NT2/D1 (cell line): ENCODE measurements around the gene PTAR1.

Experiments
- DNase-seq: peaks from one replicate; pipeline ENCODE4 v3.0.0-alpha.2; 2011; ENCODE audit warnings: low read depth, low spot score
- H3K27me3 ChIP-seq: 2 replicates; pipeline ENCODE4 v1.6.0; 2011; ENCODE audit warnings: mild to moderate bottlenecking; ENCODE audit not compliant: insufficient read length, insufficient read depth
- H3K36me3 ChIP-seq: 2 replicates; pipeline ENCODE4 v1.6.1; 2011; ENCODE audit warnings: mild to moderate bottlenecking, low read length, mixed read lengths; ENCODE audit not compliant: insufficient read depth, insufficient read length
- H3K4me1 ChIP-seq: 2 replicates; pipeline ENCODE4 v1.5.1; 2011; ENCODE audit not compliant: insufficient read depth, insufficient read length
- H3K4me3 ChIP-seq: 2 replicates; pipeline ENCODE4 v1.5.1; 2011; ENCODE audit warnings: low read depth; ENCODE audit not compliant: insufficient read length
- H3K9ac ChIP-seq: 2 replicates; pipeline ENCODE4 v1.6.0; 2011; ENCODE audit warnings: low read depth; ENCODE audit not compliant: insufficient read length
- H3K9me3 ChIP-seq: 2 replicates; pipeline ENCODE4 v1.5.1; 2011; ENCODE audit warnings: mild to moderate bottlenecking, low read length; ENCODE audit not compliant: insufficient read depth
- SUZ12 ChIP-seq: IDR thresholded peaks from 2 replicates; pipeline ENCODE4 v1.6.1; 2011; ENCODE audit not compliant: insufficient read length, insufficient read depth; ENCODE audit errors: extremely low read depth
- YY1 ChIP-seq: IDR thresholded peaks from 2 replicates; pipeline ENCODE4 v1.6.1; 2011; ENCODE audit not compliant: insufficient read length, insufficient read depth
- ZNF274 ChIP-seq: IDR thresholded peaks from 2 replicates; pipeline ENCODE4 v1.6.1; 2011; ENCODE audit warnings: mild to moderate bottlenecking, low read depth, low read length

Gene PTAR1

DNA sequence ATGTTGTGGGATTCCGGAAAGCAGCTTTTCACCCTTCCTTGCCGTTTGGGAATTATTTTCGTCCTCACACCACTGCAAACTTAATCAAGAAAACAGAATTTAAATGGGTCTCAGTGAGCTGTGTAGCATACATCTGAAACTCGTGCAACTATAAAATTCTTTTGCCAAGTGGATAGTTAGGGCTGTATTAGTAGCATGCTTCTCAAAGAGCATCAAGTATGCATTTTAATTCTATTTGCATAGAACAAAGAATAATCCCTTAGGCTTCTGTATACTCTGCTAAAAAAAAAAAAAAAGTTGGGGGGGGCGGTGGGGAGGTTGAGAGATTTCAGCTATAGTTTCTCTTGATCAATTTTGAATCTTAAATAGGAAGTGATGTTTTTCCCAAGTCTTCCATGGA, 75.9 kb downstream of the PTAR1 start:
- TF ChIP-seq ZNF274 (no peak), YY1 (no peak), SUZ12 (no peak)
- no peaks in the 10 kb centered on the region for H3K36me3 ChIP-seq
- no peaks in the 10 kb centered on the region for H3K27me3 ChIP-seq
- H3K4me1 ChIP-seq: no peaks in the 10 kb centered on the region
- no peak overlapping the region for H3K4me3 ChIP-seq
- H3K9ac ChIP-seq: no peak overlapping the region
- H3K9me3 ChIP-seq: no peaks in the 10 kb centered on the region
- no peak for DNase-seq

DNA sequence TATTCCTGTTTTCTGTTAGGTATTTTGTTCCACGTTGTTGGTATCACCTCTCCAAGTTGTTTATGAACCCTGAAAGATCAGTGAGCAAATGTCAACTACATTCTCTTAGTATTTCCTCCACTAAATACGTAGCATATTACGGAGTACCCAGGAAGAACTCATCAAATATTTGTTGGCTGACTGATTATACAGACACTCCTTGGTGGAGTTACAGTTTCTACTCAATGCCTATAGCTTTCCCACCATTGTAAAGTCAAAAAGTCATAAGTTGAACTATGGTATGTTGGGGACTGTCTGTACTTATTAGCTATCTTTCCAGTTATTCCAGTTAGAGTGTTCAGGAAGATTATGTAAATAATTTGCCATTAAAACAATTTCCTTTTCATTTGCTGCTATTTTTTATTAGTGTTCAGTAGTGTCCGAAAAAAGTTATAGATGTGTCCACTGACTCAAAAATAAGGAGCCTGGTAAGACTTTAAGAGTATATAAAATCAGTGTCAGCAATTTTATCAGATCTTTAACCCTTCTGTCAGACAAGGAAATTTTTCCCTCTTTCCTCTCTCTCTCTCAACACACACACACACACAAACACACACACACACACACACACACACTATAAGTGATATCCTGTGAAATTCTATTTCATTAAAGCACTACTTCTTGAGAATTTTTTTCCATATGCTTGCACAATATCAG, 80.8 kb downstream of the PTAR1 start:
- Histone ChIP-seq H3K9me3 (no peaks in the 10 kb centered on the region), H3K4me3 (no peak overlapping the region), H3K36me3 (no peaks in the 10 kb centered on the region), H3K9ac (no peak overlapping the region), H3K4me1 (no peaks in the 10 kb centered on the region), H3K27me3 (no peaks in the 10 kb centered on the region)
- DNase-seq: no peak
- no peak for TF ChIP-seq SUZ12
- TF ChIP-seq YY1: no peak
- TF ChIP-seq ZNF274: no peak

- Histone ChIP-seq H3K36me3 (no peaks in the 10 kb centered on the region), H3K4me1 (no peaks in the 10 kb centered on the region), H3K9me3 (no peaks in the 10 kb centered on the region), H3K27me3 (no peaks in the 10 kb centered on the region), H3K9ac (no peak overlapping the region), H3K4me3 (no peak overlapping the region)
- no peak for DNase-seq
- TF ChIP-seq YY1 (no peak), SUZ12 (no peak), ZNF274 (no peak)
These were observed 81.9 kb downstream of the PTAR1 start for GRCh38 chr9:69677931-69678330.

- no peak overlapping the region for H3K9ac ChIP-seq
- no peak overlapping the region for H3K4me3 ChIP-seq
- DNase-seq: no peak
- H3K4me1 ChIP-seq: peaks cover 3% of the 10 kb centered on the region
- TF ChIP-seq YY1: no peak
- no peak for TF ChIP-seq SUZ12
- TF ChIP-seq ZNF274: no peak
- no peaks in the 10 kb centered on the region for H3K36me3 ChIP-seq
- H3K9me3 ChIP-seq: no peaks in the 10 kb centered on the region
- peaks cover 15% of the 10 kb centered on the region for H3K27me3 ChIP-seq
These were observed 84.2 kb downstream of the PTAR1 start for GRCh38 chr9:69675563-69675962.

DNA sequence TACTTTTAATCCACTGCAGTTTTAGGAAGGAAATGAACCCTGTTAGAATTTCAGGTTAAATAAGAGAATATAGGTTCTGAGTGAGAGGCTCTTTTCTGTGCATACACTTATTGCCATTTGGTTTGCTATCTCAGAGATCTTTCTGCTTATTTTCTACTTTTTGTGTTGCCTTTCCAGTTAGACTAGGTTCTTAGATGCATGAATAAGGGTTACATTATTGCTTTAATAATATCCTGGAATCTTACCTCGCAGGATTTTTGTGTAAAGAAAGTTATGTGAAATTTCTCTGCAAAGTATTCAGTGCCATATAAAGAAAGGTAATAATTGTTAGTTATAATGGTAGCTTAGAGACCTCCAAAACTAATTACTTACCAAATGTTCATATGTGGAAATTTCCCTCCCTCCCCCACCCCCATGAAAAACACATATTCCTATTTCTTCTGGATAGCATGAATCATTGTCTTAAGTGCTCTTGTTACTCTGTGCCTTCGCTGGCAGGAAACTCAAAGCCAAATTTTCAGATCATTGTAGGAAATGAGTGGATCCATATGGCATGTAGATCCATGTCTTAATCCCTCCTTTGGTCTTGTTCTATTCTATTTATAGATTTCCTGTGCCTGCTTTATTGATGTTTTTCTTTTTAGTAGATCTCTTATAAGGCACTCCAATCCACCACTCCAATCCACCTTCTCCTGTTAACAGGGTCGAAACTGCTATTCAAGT, 84.9 kb downstream of the PTAR1 start:
- no peak overlapping the region for H3K4me3 ChIP-seq
- H3K4me1 ChIP-seq: peaks cover 3% of the 10 kb centered on the region
- no peak overlapping the region for H3K9ac ChIP-seq
- H3K9me3 ChIP-seq: no peaks in the 10 kb centered on the region
- DNase-seq: no peak
- H3K36me3 ChIP-seq: no peaks in the 10 kb centered on the region
- TF ChIP-seq ZNF274: no peak
- peaks cover 22% of the 10 kb centered on the region for H3K27me3 ChIP-seq

DNA sequence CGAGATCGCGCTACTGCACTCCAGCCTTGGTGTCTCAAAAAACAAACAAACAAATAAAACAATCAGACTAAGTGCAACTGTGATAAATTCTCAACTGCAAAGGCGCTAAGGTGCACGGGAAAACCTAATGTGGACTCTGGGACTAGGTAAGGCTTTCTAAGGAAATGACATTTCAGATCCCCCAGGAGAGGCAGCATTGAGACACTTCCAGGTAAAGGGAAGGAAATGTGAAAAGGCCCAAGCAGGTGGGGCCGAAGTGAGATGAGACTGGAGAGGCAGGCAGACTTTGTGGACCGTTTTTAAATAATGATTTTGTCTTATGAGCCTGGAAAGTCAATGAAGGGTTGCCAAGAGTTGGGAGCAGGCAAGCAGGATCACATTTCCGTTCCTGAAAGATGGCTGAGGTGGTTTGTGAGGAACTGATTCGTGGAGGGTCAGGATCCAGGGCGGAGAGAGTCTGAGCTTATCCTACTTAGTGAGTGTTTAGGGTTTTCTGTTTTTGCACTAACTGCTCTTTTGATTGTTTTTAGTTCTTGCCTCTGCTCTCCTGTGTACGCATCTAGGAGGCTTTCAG, 85.6 kb downstream of the PTAR1 start:
- Histone ChIP-seq H3K4me3 (no peak overlapping the region), H3K36me3 (no peaks in the 10 kb centered on the region), H3K9me3 (no peaks in the 10 kb centered on the region), H3K27me3 (peaks cover 22% of the 10 kb centered on the region), H3K9ac (no peak overlapping the region), H3K4me1 (peaks cover 3% of the 10 kb centered on the region)
- TF ChIP-seq ZNF274 (no peak), YY1 (no peak), SUZ12 (no peak)
- no peak for DNase-seq

- Histone ChIP-seq H3K9ac (peak overlapping the region; percentile 88), H3K4me3 (peak overlapping the region; percentile 68), H3K4me1 (peaks cover 3% of the 10 kb centered on the region), H3K9me3 (no peaks in the 10 kb centered on the region), H3K27me3 (peaks cover 22% of the 10 kb centered on the region), H3K36me3 (no peaks in the 10 kb centered on the region)
- no peak for TF ChIP-seq ZNF274
- no peak for TF ChIP-seq SUZ12
- no peak for DNase-seq
These were observed 86.5 kb downstream of the PTAR1 start for GRCh38 chr9:69673311-69673640.
